Neural progenitor cell (in vitro differentiated cells): ENCODE results near the gene ZNF597.

ENCODE experiments used
- EZH2 ChIP-seq: fragments of 200-600 bp; sonication (generic); IDR thresholded peaks from 2 replicates; pipeline ENCODE4 v1.6.1; 2017; ENCODE audit warnings: antibody characterized with exemption, mild to moderate bottlenecking, moderate library complexity
- EZH2phosphoT487 ChIP-seq: fragments of 200-600 bp; sonication (generic); IDR thresholded peaks from 2 replicates; pipeline ENCODE4 v1.6.1; 2017; ENCODE audit warnings: antibody characterized with exemption
- TF ChIP-seq, protein P1 (sequence below): fragments of 200-600 bp; sonication (generic); IDR thresholded peaks from 2 replicates; pipeline ENCODE4 v1.5.1; 2017; ENCODE audit warnings: antibody characterized with exemption, mild to moderate bottlenecking

DNA sequence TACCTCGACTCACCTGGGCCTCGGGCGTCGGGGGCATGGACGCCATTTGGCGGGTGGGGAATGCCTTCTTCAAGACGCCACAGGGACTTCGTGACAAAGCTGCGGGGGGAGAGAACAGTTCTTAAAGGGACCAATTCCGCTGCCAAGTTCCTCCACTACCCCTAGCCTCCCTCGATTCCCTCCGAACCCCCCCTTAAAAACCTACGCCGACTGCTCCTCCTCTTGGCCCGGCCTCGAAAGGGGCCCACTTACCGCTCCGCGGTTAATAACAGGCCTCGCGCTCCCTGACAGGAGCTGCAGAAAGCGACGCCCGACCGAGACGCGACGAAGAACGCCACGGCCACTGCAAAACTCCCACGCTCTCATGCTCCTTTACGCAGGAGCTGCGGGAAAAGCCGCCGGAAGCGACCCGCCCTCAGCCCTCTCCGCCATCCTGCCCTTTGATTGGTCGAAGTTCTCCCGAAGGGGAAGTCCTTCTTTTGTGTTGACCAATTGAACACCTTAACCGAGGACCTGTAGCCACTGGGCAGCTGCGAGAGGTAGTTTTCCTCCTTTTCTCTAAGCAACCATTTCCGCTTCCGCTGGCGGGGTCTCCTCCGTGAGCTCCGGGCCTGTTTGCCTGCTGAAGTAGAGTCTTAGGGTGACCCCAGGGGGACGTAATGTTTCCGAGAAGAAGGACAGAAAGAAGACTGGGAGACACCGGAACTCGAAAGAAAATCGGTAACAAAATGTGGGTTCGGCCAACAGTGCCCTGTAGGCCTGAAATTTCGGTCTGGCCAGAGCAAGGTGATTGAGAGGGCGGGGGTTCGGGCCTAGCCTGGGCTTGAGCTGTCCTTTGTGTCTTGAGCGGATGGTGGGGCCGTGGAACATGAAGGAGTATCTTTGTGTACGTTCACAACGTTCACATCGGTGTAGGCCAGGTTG is at the start of gene ZNF597, which contains the start of gene NAA60:
- TF ChIP-seq, protein P1, sequence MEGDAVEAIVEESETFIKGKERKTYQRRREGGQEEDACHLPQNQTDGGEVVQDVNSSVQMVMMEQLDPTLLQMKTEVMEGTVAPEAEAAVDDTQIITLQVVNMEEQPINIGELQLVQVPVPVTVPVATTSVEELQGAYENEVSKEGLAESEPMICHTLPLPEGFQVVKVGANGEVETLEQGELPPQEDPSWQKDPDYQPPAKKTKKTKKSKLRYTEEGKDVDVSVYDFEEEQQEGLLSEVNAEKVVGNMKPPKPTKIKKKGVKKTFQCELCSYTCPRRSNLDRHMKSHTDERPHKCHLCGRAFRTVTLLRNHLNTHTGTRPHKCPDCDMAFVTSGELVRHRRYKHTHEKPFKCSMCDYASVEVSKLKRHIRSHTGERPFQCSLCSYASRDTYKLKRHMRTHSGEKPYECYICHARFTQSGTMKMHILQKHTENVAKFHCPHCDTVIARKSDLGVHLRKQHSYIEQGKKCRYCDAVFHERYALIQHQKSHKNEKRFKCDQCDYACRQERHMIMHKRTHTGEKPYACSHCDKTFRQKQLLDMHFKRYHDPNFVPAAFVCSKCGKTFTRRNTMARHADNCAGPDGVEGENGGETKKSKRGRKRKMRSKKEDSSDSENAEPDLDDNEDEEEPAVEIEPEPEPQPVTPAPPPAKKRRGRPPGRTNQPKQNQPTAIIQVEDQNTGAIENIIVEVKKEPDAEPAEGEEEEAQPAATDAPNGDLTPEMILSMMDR = no peak
- TF ChIP-seq EZH2 (no peak), EZH2phosphoT487 (no peak)
